PC-9 (cell line): ENCODE results near the gene PTCD1. TPM values are rescaled to one million over a fixed set of nuclear protein-coding genes. Genes with fewer than 3 reads are reported as not detected.

Experiments
- BruUV-seq: library from RNA; stranded (reverse); fragments of 400-500 nt; replicated peaks from 2 replicates; lab custom pipeline; 2021; lab: Mats Ljungman, UMichigan
- CTCF ChIA-PET: fragments of 300-600 bp; sonication (Branson Sonifier 250); formaldehyde crosslinking; loops from one replicate; lab custom pipeline; 2022; ENCODE audit warnings: antibody characterized with exemption; lab: Charles Lee
- POLR2A ChIA-PET: fragments of 300-600 bp; sonication (Branson Sonifier 250); formaldehyde crosslinking; loops from one replicate; lab custom pipeline; 2022; ENCODE audit warnings: antibody characterized with exemption; ENCODE audit not compliant: unreplicated experiment; lab: Charles Lee
- DNase-seq, 2 experiments: peaks; one replicate each; pipeline versions ENCODE4 v3.0.0 to v3.0.0-alpha.2; 2015 to 2022; ENCODE audit warnings: mixed read lengths in 1 of 2
- H2AFZ ChIP-seq: fragments of 200-600 bp; sonication (generic); 2 replicates; pipeline ENCODE4 v1.8.1; 2017; ENCODE audit warnings: antibody characterized with exemption
- H3F3A ChIP-seq: fragments of 200-600 bp; sonication (generic); 2 replicates; pipeline ENCODE4 v1.8.1; 2017; ENCODE audit warnings: antibody characterized with exemption, mild to moderate bottlenecking, low read depth; ENCODE audit not compliant: insufficient read depth
- H3K27ac ChIP-seq: fragments of 200-600 bp; sonication (generic); 2 replicates; pipeline ENCODE4 v1.6.1; 2016; ENCODE audit warnings: mixed run types
- H3K27me3 ChIP-seq: fragments of 200-600 bp; sonication (generic); 2 replicates; pipeline ENCODE4 v1.6.1; 2016; ENCODE audit warnings: low read depth, mixed run types; ENCODE audit not compliant: insufficient read depth
- H3K36me3 ChIP-seq: fragments of 200-600 bp; sonication (generic); 2 replicates; pipeline ENCODE4 v1.6.1; 2016; ENCODE audit warnings: low read depth, mixed run types
- H3K4me1 ChIP-seq: fragments of 200-600 bp; sonication (generic); replicated peaks from 2 replicates; pipeline ENCODE4 v1.6.1; 2016; ENCODE audit warnings: mixed run types; ENCODE audit not compliant: insufficient read depth
- H3K4me2 ChIP-seq: fragments of 200-600 bp; sonication (generic); 2 replicates; pipeline ENCODE4 v1.6.1; 2017; ENCODE audit warnings: mixed run types
- H3K4me3 ChIP-seq: fragments of 200-600 bp; sonication (generic); 2 replicates; pipeline ENCODE4 v1.6.1; 2016; ENCODE audit warnings: mixed run types
- H3K79me2 ChIP-seq: fragments of 200-600 bp; sonication (generic); 2 replicates; pipeline ENCODE4 v1.6.1; 2017; ENCODE audit warnings: low read depth, mixed run types
- H3K9me2 ChIP-seq: fragments of 200-600 bp; sonication (generic); 2 replicates; pipeline ENCODE4 v1.8.1; 2017; ENCODE audit warnings: mild to moderate bottlenecking; ENCODE audit not compliant: insufficient read depth
- H3K9me3 ChIP-seq: fragments of 200-600 bp; sonication (generic); 2 replicates; pipeline ENCODE4 v1.8.1; 2016; ENCODE audit warnings: low read depth; ENCODE audit not compliant: insufficient read depth
- H4K20me1 ChIP-seq: fragments of 200-600 bp; sonication (generic); 2 replicates; pipeline ENCODE4 v1.8.1; 2017; ENCODE audit not compliant: insufficient read depth
- EZH2 ChIP-seq: fragments of 200-600 bp; sonication (generic); IDR thresholded peaks from 2 replicates; pipeline ENCODE4 v1.8.0; 2017; ENCODE audit warnings: antibody characterized with exemption, low read depth
- intact Hi-C: fragments of 100-400 bp; cut with micrococcal nuclease; formaldehyde crosslinking; loops from one replicate; pipeline ENCODE4 v1.10.0; 2022; ENCODE audit not compliant: unreplicated experiment
- total RNA-seq: library from RNA; stranded (reverse); gene quantifications from 2 replicates; pipeline ENCODE4 v1.2.3, GENCODE V29; 2021
- TF ChIP-seq, protein P1 (sequence below): fragments of 200-600 bp; sonication (generic); conservative IDR thresholded peaks from 2 replicates; pipeline ENCODE4 v1.6.1; 2017; ENCODE audit warnings: mixed run types, antibody characterized with exemption, mild to moderate bottlenecking, moderate library complexity

Gene PTCD1
- total RNA-seq, 1 experiment from 2014 or later = 8.0 TPM

DNA sequence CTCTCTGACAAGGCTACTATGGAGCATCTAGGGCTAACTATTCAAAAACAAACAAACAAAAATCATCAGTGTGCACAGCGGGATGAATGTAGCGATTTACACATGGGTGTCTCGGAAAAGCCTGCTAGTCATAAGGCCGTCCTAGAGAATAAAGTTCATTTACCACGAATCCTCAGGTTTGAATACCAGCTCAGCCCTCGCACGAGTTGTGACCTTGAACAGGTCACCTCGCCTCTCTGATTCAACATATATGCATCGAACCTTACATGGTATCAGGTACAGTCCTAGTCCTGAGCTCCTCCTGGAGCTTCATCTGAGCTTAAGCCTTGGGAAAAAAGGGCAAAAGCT is 26.8 kb upstream of the PTCD1 start:
- CTCF ChIA-PET = interaction anchor here (0.6 kb wide), 1 partner anchor 547 kb away, joined by 3 read pairs; no protein-coding TSS in a partner anchor
- intact Hi-C loops = no loop called here
- Histone ChIP-seq H2AFZ (peak overlapping the region; percentile 92), H3K36me3 (peaks cover 14% of the 10 kb centered on the region; the same call in 1 of the 2 replicates), H3K79me2 (peaks cover 61% of the 10 kb centered on the region), H3K9me2 (no peaks in the 10 kb centered on the region), H3K4me2 (peak overlapping the region; percentile 98), H3K27ac (peak overlapping the region; percentile 62), H3K9me3 (no peaks in the 10 kb centered on the region), H3K27me3 (no peaks in the 10 kb centered on the region), H3K4me3 (peak overlapping the region; percentile 74), H3F3A (peaks cover 15% of the 10 kb centered on the region), H3K4me1 (peaks cover 12% of the 10 kb centered on the region), H4K20me1 (peaks cover 13% of the 10 kb centered on the region)
- POLR2A ChIA-PET = interaction anchor here (0.5 to 1.0 kb wide), 2 partner anchors 56 to 454 kb away, joined by 3 to 6 read pairs; no protein-coding TSS in a partner anchor
- TF ChIP-seq EZH2 = no peak
- TF ChIP-seq, protein P1, sequence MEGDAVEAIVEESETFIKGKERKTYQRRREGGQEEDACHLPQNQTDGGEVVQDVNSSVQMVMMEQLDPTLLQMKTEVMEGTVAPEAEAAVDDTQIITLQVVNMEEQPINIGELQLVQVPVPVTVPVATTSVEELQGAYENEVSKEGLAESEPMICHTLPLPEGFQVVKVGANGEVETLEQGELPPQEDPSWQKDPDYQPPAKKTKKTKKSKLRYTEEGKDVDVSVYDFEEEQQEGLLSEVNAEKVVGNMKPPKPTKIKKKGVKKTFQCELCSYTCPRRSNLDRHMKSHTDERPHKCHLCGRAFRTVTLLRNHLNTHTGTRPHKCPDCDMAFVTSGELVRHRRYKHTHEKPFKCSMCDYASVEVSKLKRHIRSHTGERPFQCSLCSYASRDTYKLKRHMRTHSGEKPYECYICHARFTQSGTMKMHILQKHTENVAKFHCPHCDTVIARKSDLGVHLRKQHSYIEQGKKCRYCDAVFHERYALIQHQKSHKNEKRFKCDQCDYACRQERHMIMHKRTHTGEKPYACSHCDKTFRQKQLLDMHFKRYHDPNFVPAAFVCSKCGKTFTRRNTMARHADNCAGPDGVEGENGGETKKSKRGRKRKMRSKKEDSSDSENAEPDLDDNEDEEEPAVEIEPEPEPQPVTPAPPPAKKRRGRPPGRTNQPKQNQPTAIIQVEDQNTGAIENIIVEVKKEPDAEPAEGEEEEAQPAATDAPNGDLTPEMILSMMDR = no peak
- no peak for DNase-seq
- TSS peak; percentile 45 for BruUV-seq

DNA sequence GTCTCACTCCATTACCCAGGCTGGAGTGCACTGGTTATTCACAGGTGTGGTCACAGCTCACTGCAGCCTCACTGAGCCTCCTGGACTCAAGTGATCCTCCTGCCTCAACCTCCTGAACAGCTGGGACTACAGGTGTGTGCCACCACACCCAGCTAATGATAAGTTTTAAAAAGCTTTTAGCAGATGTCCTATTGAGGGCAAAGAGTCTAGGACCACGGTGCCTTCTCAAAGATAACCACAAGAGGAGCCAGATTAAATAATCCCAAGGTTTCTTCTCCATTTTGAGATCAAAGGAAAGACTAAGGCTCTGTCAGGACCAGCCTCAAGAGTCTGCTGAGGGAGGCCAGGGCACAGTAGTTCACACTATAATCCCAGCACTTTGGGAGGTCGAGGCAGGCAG is 22.6 kb upstream of the PTCD1 start:
- H4K20me1 ChIP-seq = peaks cover 43% of the 10 kb centered on the region
- POLR2A ChIA-PET = no interaction called here
- CTCF ChIA-PET = no interaction called here

DNA sequence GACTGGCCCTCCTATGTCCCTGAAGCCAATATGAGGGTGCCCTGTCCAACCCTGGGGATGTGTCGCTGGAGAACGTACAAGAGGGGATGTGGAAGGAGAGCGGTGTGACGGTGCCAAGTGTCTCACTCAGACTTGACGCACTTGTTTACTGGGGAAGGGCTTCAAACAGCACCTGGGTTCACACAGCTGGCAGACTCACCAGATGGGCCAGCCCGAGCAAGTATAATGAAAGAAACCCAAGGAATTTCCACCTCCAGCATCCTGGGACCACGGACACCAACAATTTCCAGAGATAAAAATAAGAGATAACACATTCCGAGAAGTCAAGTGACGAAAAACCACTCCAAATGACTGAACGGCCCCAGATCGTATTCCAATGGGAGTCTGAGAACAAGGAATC is 22.1 kb upstream of the PTCD1 start:
- H3K4me3 ChIP-seq = no peak overlapping the region
- H3K27me3 ChIP-seq = no peaks in the 10 kb centered on the region
- peaks cover 43% of the 10 kb centered on the region for H4K20me1 ChIP-seq
- POLR2A ChIA-PET = no interaction called here
- no peak overlapping the region for H2AFZ ChIP-seq
- intact Hi-C loops = no loop called here
- peaks cover 23% of the 10 kb centered on the region; the same call in 1 of the 2 replicates for H3K36me3 ChIP-seq
- H3K79me2 ChIP-seq = peaks cover 69% of the 10 kb centered on the region
- peaks cover 8% of the 10 kb centered on the region for H3K4me1 ChIP-seq
- no peak overlapping the region for H3K27ac ChIP-seq
- H3K4me2 ChIP-seq = no peak overlapping the region
- no TSS peak for BruUV-seq
- no peaks in the 10 kb centered on the region for H3K9me2 ChIP-seq
- peaks cover 27% of the 10 kb centered on the region; the same call in 1 of the 2 replicates for H3F3A ChIP-seq
- DNase-seq = no peak
- H3K9me3 ChIP-seq = no peaks in the 10 kb centered on the region
- TF ChIP-seq, protein P1 = no peak
- no peak for TF ChIP-seq EZH2
- CTCF ChIA-PET = no interaction called here

More for the DNA sequence above, 22.6 kb upstream of the PTCD1 start:
- no peak overlapping the region for H3K4me2 ChIP-seq
- peaks cover 8% of the 10 kb centered on the region for H3K4me1 ChIP-seq
- no peak overlapping the region for H3K4me3 ChIP-seq
- peaks cover 75% of the 10 kb centered on the region for H3K79me2 ChIP-seq
- peaks cover 23% of the 10 kb centered on the region; the same call in 1 of the 2 replicates for H3K36me3 ChIP-seq
- no peaks in the 10 kb centered on the region for H3K9me3 ChIP-seq
- intact Hi-C loops = no loop called here
- DNase-seq = no peak
- H3K9me2 ChIP-seq = no peaks in the 10 kb centered on the region
- no peaks in the 10 kb centered on the region for H3K27me3 ChIP-seq
- H2AFZ ChIP-seq = no peak overlapping the region
- BruUV-seq = no TSS peak
- peaks cover 27% of the 10 kb centered on the region; the same call in 1 of the 2 replicates for H3F3A ChIP-seq
- no peak overlapping the region for H3K27ac ChIP-seq
- TF ChIP-seq, protein P1 = no peak
- no peak for TF ChIP-seq EZH2
